Measurements from ENCODE around the gene LYSMD1.

DNA sequence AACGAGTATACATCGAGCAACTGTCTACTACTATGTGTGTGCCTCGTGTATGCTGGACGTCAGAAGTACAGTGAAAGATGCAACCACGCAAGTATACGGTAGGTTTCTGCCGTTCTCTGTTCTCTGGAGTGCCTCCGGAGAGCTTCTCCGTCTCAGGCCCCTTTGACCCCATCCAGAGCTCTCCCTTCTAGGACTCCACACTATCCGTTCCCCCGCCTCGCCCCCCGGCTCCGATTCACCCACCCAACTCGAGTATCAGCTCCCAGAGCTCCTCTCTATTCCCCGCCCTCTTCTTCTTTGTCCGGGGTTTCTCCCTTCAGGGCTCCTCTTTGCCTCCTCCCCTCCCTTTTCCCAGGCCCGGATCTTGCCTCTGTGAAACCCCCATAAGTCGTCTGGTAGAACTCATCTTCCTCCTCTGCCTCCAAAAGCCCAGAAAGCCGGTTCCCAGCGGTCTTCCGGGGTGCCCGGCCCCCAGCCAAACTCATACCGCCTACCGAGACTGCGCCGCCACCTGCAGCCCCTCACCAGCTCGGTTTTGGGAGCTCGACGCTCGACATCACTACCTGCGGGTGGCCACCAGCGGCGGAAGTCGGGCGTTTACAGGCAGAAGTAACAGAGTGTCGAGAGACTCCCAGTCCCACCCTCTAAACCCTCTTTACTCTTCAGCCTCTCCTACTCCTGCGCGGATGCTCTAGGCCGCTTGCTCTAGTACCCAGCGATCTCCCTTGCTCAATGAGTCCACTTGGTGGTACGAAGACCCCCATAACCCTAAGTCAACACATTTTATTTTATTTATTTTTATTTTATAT is 24.1 kb upstream of the LYSMD1 start, which contains the start of gene VPS72:
- no peak for TF ChIP-seq CTCF (optimal IDR thresholded peaks at IDR 0.05 in 1 of 3, IDR thresholded peaks at IDR 0.05 in 1 of 3, conservative IDR thresholded peaks at IDR 0.05 in 1 of 3; ENCODE audit: extremely low read depth in 1 of 3, insufficient read depth in 2 of 3, low read length in 3 of 3)
- TF ChIP-seq EZH2 (IDR thresholded peaks at IDR 0.05; ENCODE audit: low read length): no peak
